Tibial nerve (tissue), 4 donors: Measurements from ENCODE around the gene FGA.

Source experiments
- EP300 ChIP-seq, 2 donors: sonication (generic); formaldehyde crosslinking; IDR thresholded peaks; one replicate each; pipeline ENCODE4 v1.6.1; 2017; ENCODE audit warnings: antibody characterized with exemption in 2 of 2, mild to moderate bottlenecking in 1 of 2
- POLR2A ChIP-seq, 2 donors: fragments of 450-650 bp; IDR thresholded peaks; one replicate each; pipeline ENCODE4 v1.6.1; 2017; ENCODE audit warnings: antibody characterized with exemption in 2 of 2, mild to moderate bottlenecking in 2 of 2, moderate library complexity in 2 of 2
- TF ChIP-seq, protein P1 (sequence below), 5 experiments: fragments of 200-600 bp in 3 of 5; fragments of 450-650 bp in 2 of 5; sonication (generic) in 3 of 5; IDR thresholded peaks; one replicate each; pipeline ENCODE4 v1.5.1; 2016 to 2019; ENCODE audit warnings: antibody characterized with exemption in 5 of 5, mild to moderate bottlenecking in 3 of 5, moderate library complexity in 2 of 5

DNA sequence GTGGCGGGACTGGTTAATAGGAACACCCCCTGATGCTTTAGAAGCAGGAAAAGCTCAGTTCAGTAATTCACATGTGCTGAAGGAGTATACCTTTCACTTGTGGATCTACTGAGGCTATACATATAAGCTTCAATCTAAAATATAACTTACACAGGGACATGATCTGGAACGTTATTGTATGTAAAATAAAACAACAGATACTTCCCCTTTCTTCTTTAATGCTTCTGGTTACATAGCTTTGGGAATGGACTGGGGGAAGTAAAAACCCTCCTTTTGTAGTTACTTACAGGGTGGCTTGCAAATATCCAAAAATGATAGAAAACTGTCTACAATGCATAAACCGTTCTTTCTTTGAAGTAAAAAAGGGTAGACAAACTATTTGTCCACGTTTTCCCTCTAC lies 20.0 kb upstream of the FGA start:
- TF ChIP-seq POLR2A (IDR thresholded peaks at IDR 0.05), result no peak
- TF ChIP-seq, protein P1, sequence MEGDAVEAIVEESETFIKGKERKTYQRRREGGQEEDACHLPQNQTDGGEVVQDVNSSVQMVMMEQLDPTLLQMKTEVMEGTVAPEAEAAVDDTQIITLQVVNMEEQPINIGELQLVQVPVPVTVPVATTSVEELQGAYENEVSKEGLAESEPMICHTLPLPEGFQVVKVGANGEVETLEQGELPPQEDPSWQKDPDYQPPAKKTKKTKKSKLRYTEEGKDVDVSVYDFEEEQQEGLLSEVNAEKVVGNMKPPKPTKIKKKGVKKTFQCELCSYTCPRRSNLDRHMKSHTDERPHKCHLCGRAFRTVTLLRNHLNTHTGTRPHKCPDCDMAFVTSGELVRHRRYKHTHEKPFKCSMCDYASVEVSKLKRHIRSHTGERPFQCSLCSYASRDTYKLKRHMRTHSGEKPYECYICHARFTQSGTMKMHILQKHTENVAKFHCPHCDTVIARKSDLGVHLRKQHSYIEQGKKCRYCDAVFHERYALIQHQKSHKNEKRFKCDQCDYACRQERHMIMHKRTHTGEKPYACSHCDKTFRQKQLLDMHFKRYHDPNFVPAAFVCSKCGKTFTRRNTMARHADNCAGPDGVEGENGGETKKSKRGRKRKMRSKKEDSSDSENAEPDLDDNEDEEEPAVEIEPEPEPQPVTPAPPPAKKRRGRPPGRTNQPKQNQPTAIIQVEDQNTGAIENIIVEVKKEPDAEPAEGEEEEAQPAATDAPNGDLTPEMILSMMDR (IDR thresholded peaks at IDR 0.05), result no peak
- TF ChIP-seq EP300 (IDR thresholded peaks at IDR 0.05), result no peak
